Brain microvascular endothelial cell (primary cell): Measurements from ENCODE around the gene WDFY4.
A peak's percentile ranks its signal among the peaks of the same experiment; 100 is the strongest.

Experiments
- DNase-seq: peaks from one replicate; pipeline ENCODE4 v3.0.0-alpha.2; 2020
- H3K27ac ChIP-seq: fragments of 250-450 bp; sonication (Bioruptor Pico); 2 replicates; pipeline ENCODE4 v1.5.1; 2020; ENCODE audit warnings: mild to moderate bottlenecking, moderate library complexity
- H3K27me3 ChIP-seq: fragments of 250-450 bp; sonication (Bioruptor Pico); replicated peaks from 2 replicates; pipeline ENCODE4 v1.5.1; 2020; ENCODE audit warnings: mild to moderate bottlenecking
- H3K36me3 ChIP-seq: fragments of 250-450 bp; sonication (Bioruptor Pico); replicated peaks from 2 replicates; pipeline ENCODE4 v1.5.1; 2020; ENCODE audit warnings: mild to moderate bottlenecking
- H3K4me3 ChIP-seq: 2 replicates; pipeline ENCODE4 v1.5.1; 2011; ENCODE audit warnings: low read depth, mild to moderate bottlenecking, control low read depth, low read length, moderate library complexity
- CTCF ChIP-seq: IDR thresholded peaks from 2 replicates; pipeline ENCODE4 v1.5.1; 2011; ENCODE audit warnings: low read depth, mild to moderate bottlenecking, moderate library complexity, low read length, control low read depth, inconsistent platforms; ENCODE audit errors: missing control alignments
- in situ Hi-C: cut with HindIII; loops from 2 replicates; pipeline ENCODE4 v1.10.0; 2017; ENCODE audit warnings: low sequenced_read_pairs, low pct_ligation_motif_present

WDFY4 gene

DNA sequence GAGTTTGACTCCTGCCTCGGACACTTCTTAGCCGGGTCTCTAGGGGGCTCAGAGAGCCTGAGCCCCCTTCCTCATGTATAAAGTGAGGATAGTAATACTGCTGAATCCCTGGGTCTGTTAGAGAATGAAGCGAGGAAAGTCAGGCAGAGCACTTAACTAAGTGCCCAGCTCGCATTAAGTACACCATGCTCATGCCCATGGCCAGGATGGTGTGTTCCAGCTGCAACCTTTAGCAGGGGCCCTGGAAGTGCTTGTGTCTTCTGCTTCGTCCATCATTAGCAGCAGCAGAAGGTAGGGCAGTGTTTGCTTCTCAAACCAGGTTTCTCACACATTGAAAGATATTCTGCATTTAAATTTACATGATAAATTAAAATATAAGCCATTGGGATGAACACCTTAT is 27.3 kb upstream of the WDFY4 start:
- Histone ChIP-seq H3K27ac (no peak overlapping the region), H3K4me3 (no peak overlapping the region), H3K27me3 (no peaks in the 10 kb centered on the region), H3K36me3 (no peaks in the 10 kb centered on the region)
- no peak for DNase-seq
- in situ Hi-C loops: no loop called here
- TF ChIP-seq CTCF: no peak

DNA sequence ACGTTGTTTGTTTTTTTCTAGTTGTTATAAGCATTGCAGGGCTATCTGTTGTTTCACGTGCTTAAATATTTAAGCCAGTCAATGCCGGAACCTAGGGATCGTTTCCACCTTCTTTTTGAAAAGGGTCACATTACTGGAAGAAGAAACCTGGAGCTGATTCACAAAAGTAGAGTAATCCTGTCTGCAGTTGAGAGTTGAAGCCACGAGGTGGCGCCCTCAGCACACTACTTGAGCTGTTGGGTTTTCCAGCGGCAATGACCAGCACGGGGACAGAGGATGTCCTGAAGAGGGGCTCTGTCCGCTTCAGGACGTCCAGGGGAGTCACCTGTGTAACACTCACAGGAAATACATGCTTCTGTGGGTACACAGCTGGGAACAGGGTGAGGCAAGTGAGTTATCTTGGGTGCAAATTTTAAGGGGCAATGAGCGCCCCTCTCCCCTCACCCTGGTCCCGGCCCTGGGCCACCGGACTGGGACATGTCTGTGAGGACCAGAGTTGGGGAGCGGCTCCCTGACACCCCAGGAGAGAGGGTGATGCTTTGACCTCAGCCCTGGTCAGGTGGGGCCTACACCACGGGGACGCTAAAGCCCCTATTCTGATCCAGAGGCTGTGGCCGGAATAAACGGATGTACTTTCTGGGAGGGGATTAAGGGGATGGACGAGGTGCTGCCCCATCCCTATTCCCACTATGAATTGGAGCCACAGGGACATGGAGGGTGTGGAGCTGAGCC is 26.3 kb upstream of the WDFY4 start:
- Histone ChIP-seq H3K36me3 (no peaks in the 10 kb centered on the region), H3K27me3 (no peaks in the 10 kb centered on the region), H3K27ac (no peak overlapping the region), H3K4me3 (no peak overlapping the region)
- TF ChIP-seq CTCF: peak; percentile 90
- DNase-seq: peak; percentile 66
- in situ Hi-C loops: no loop called here

- DNase-seq: no peak
- no peak for TF ChIP-seq CTCF
- H3K27me3 ChIP-seq: no peaks in the 10 kb centered on the region
- no peak overlapping the region for H3K27ac ChIP-seq
- no peak overlapping the region for H3K4me3 ChIP-seq
- no peaks in the 10 kb centered on the region for H3K36me3 ChIP-seq
- in situ Hi-C loops: no loop called here
Measured at GRCh38 chr10:48658975-48659269, 25.8 kb upstream of the WDFY4 start.

- no peak for TF ChIP-seq CTCF
- in situ Hi-C loops: no loop called here
- Histone ChIP-seq H3K4me3 (no peak overlapping the region), H3K27me3 (no peaks in the 10 kb centered on the region), H3K36me3 (no peaks in the 10 kb centered on the region), H3K27ac (no peak overlapping the region)
- no peak for DNase-seq
Measured at GRCh38 chr10:48659790-48660189, 24.9 kb upstream of the WDFY4 start.

DNA sequence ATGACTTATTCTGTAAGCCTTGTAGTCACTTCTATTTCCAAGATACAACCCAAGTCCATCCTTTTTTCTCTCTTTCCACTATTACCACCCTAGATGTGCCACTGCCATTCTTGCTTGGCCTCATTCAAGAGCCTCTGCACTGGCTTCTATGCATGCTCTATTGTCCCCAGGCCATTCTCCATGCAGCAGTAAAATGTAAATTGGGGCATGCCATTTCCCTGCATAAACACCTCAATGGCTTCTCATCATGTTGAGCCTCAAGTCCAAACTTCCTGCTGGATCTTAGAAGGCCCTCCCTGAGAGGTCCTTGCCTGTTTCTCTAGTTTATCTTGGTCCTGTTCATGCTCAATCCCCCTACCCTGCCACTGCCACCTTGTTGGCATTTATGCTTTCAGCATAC is 23.2 kb upstream of the WDFY4 start:
- DNase-seq: no peak
- Histone ChIP-seq H3K4me3 (no peak overlapping the region), H3K27ac (no peak overlapping the region), H3K27me3 (no peaks in the 10 kb centered on the region), H3K36me3 (no peaks in the 10 kb centered on the region)
- in situ Hi-C loops: no loop called here
- no peak for TF ChIP-seq CTCF

DNA sequence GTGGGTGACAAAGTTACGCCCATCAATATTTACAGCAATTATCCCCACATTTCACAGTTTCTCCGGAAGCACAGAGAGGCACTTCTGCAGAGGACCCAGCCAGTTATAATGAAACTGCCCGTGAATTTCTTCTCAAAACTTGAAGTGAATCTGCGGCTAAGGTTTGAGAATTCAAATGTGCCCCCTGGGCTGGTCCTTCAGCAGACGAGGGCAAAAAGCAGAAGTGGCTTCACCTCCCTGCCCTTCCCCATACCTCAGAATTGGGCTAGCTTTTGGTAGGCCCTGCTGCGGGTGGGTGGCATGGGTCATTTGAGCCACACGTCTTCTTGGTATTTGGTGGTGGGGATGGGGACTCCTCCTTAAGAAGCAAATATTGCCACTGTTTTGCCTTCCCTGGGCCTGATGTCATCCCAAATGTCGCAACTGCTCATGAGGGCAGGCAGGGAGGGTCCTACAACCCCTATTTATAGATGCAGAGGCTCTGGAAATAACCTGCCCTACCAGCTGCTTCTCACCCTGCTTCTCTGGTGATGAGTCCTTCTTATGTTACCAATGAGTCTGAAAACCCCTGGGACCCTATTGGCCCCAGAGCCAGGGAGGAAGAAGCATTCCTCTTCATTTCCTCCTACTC is 16.6 kb upstream of the WDFY4 start:
- Histone ChIP-seq H3K27me3 (peaks cover 21% of the 10 kb centered on the region), H3K36me3 (no peaks in the 10 kb centered on the region), H3K4me3 (no peak overlapping the region), H3K27ac (no peak overlapping the region)
- no peak for TF ChIP-seq CTCF
- in situ Hi-C loops: no loop called here
- no peak for DNase-seq
